Left colon (tissue), 2 donors: ENCODE measurements around the gene CALN1. TPM values are rescaled to one million over a fixed set of nuclear protein-coding genes. Genes with fewer than 3 reads are reported as not detected.

Experiments used
- ATAC-seq: fragments of 200-7000 bp; cut with Tn5 transposase; one replicate; pipeline ENCODE4 v1.9.1; 2020; ENCODE audit warnings: mild to moderate bottlenecking, moderate library complexity
- DNase-seq, 2 donors: peaks; one replicate each; pipeline ENCODE4 v3.0.0-alpha.2; 2020
- intact Hi-C, 2 donors: fragments of 100-400 bp; cut with DNase I in 1 of 2; cut with micrococcal nuclease in 1 of 2; formaldehyde crosslinking; loops; one replicate each; pipeline versions ENCODE4 v1.11.2 to v1.14.0; 2022; cut with DNase I, micrococcal nuclease
- total RNA-seq, 2 donors: library from RNA; stranded (reverse); fragmentation: NEBNext Ultra II Directional; extraction: Animal tissue kit (Norgen Biotek cat#: 25700); gene quantifications; one replicate each; pipeline ENCODE4 v1.2.1, GENCODE V29; 2021
- donor health status: DM: no; HTN: no; CAD: no.
- donor health status: DM: yes; HTN: yes; CAD: no.

CALN1 gene
- total RNA-seq, 2 donors from 2014 or later: not detected

- ATAC-seq: no peak
- DNase-seq: no peak
- intact Hi-C loops: no loop called here
Observed at GRCh38 chr7:72032934-72033333, 379.2 kb downstream of the CALN1 start.

- no peak for ATAC-seq
- intact Hi-C loops: no loop called here
Observed at GRCh38 chr7:72030994-72031667, 381.0 kb downstream of the CALN1 start.

GRCh38 chr7:72028267-72028666, 383.9 kb downstream of the CALN1 start:
- no peak for ATAC-seq
- DNase-seq: no peak
- intact Hi-C loops: no loop called here

More at GRCh38 chr7:72030994-72031667, 381.0 kb downstream of the CALN1 start:
- no peak for DNase-seq

- ATAC-seq: no peak
- intact Hi-C loops: no loop called here
Observed at GRCh38 chr7:72025381-72025960, 386.7 kb downstream of the CALN1 start.

GRCh38 chr7:72023926-72024325, 388.2 kb downstream of the CALN1 start:
- intact Hi-C loops: no loop called here
- no peak for ATAC-seq
- DNase-seq: no peak

More at GRCh38 chr7:72025381-72025960, 386.7 kb downstream of the CALN1 start:
- no peak for DNase-seq

- ATAC-seq: no peak
- intact Hi-C loops: no loop called here
- DNase-seq: no peak
Observed at GRCh38 chr7:72021716-72022115, 390.4 kb downstream of the CALN1 start.

GRCh38 chr7:72020311-72020710, 391.8 kb downstream of the CALN1 start:
- no peak for ATAC-seq
- DNase-seq: no peak
- intact Hi-C loops: no loop called here

GRCh38 chr7:72019436-72019835, 392.7 kb downstream of the CALN1 start:
- ATAC-seq: no peak

GRCh38 chr7:72017756-72018155, 394.4 kb downstream of the CALN1 start:
- DNase-seq (no peak), ATAC-seq (no peak)
- intact Hi-C loops: no loop called here

More at GRCh38 chr7:72019436-72019835, 392.7 kb downstream of the CALN1 start:
- intact Hi-C loops: no loop called here
- DNase-seq: no peak

GRCh38 chr7:72016574-72016973, 395.6 kb downstream of the CALN1 start:
- intact Hi-C loops: no loop called here

GRCh38 chr7:72015136-72015535, 397.0 kb downstream of the CALN1 start:
- ATAC-seq (no peak), DNase-seq (no peak)
- intact Hi-C loops: no loop called here

More at GRCh38 chr7:72016574-72016973, 395.6 kb downstream of the CALN1 start:
- DNase-seq: no peak
- no peak for ATAC-seq

- intact Hi-C loops: no loop called here
- DNase-seq (no peak), ATAC-seq (no peak)
Observed at GRCh38 chr7:72007018-72007417, 405.1 kb downstream of the CALN1 start.

GRCh38 chr7:72003236-72003635, 408.9 kb downstream of the CALN1 start:
- intact Hi-C loops: no loop called here
- DNase-seq (no peak), ATAC-seq (no peak)

GRCh38 chr7:71996141-71996540, 416.0 kb downstream of the CALN1 start:
- ATAC-seq: no peak
- intact Hi-C loops: no loop called here
- no peak for DNase-seq

- intact Hi-C loops: no loop called here
- DNase-seq: no peak
- ATAC-seq: no peak
Observed at GRCh38 chr7:71995111-71995510, 417.0 kb downstream of the CALN1 start.

GRCh38 chr7:71991586-71991985, 420.6 kb downstream of the CALN1 start:
- intact Hi-C loops: no loop called here
- DNase-seq: no peak
- ATAC-seq: no peak

GRCh38 chr7:71990138-71990462, 422.0 kb downstream of the CALN1 start:
- ATAC-seq (no peak), DNase-seq (no peak)
- intact Hi-C loops: no loop called here

GRCh38 chr7:71988201-71988600, 423.9 kb downstream of the CALN1 start:
- no peak for ATAC-seq
- DNase-seq: no peak
- intact Hi-C loops: no loop called here

GRCh38 chr7:71987200-71987767, 424.9 kb downstream of the CALN1 start:
- no peak for DNase-seq
- intact Hi-C loops: no loop called here
- no peak for ATAC-seq

- ATAC-seq (no peak), DNase-seq (no peak)
- intact Hi-C loops: no loop called here
Observed at GRCh38 chr7:71984348-71984747, 427.8 kb downstream of the CALN1 start.

GRCh38 chr7:71982851-71983250, 429.3 kb downstream of the CALN1 start:
- no peak for DNase-seq
- ATAC-seq: no peak
- intact Hi-C loops: no loop called here
